ENCODE results near the gene POLR3A. TPM values are rescaled to one million over a fixed set of nuclear protein-coding genes. Genes with fewer than 3 reads are reported as not detected.

The POLR3A gene
- total RNA-seq, 1 experiment from 2014 or later = 97.2 TPM

DNA sequence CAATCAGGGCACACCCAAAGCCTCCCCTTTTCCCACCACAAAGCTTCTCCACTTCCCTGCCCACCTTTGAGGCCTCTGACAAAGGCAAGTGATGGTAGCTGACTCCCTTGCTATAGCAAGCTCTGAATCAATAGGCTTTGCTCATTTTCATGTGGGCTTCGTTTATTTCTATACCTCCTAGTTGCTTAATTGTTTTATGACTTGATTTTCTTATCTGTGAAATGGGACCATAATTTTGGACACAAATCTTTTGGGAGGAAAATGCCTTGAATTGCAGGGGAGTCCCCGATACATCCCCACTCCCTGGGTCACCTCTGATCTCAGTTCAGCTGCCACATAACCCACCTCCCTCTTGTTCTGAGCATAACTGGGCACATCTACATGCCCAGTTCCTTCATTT is 89.1 kb downstream of the POLR3A start:
- Histone ChIP-seq H3K4me2 (ENCODE audit: low read length) (no peak overlapping the region), H3K9me3 (ENCODE audit: low read length) (no peaks in the 10 kb centered on the region), H4K20me1 (ENCODE audit: low read length) (no peaks in the 10 kb centered on the region), H3K27me3 (ENCODE audit: low read length) (no peaks in the 10 kb centered on the region), H2AFZ (ENCODE audit: low read length) (no peak overlapping the region), H3K27ac (ENCODE audit: low read length) (no peak overlapping the region), H3K4me1 (ENCODE audit: insufficient read depth, low read length) (peaks cover 26% of the 10 kb centered on the region), H3K9me2 (replicated peaks; ENCODE audit: low read length) (no peaks in the 10 kb centered on the region), H3K9ac (ENCODE audit: low read length) (no peak overlapping the region), H3K79me2 (ENCODE audit: low read length) (no peaks in the 10 kb centered on the region), H3K36me3 (ENCODE audit: low read depth, low read length) (no peaks in the 10 kb centered on the region), H3K4me3 (ENCODE audit: low read length) (no peak overlapping the region), H3F3A (ENCODE audit: low read length, unreplicated experiment) (peaks cover 8% of the 10 kb centered on the region)
- CTCF ChIA-PET = no interaction called here
- intact Hi-C loops (cut with micrococcal nuclease) = no loop called here
- ATAC-seq (no peak), DNase-seq (no peak)
- TF ChIP-seq CTCF (conservative IDR thresholded peaks at IDR 0.05; ENCODE audit: low read depth, low read length) = no peak
- no peak for TF ChIP-seq EZH2 (IDR thresholded peaks at IDR 0.05; ENCODE audit: low read length, unreplicated experiment)
- no peak for TF ChIP-seq EZH2phosphoT487 (IDR thresholded peaks at IDR 0.05; ENCODE audit: borderline replicate concordance, low read length)
- POLR2A ChIA-PET (ENCODE audit: unreplicated experiment) = no interaction called here
- no TSS peak for BruUV-seq (replicated peaks)

DNA sequence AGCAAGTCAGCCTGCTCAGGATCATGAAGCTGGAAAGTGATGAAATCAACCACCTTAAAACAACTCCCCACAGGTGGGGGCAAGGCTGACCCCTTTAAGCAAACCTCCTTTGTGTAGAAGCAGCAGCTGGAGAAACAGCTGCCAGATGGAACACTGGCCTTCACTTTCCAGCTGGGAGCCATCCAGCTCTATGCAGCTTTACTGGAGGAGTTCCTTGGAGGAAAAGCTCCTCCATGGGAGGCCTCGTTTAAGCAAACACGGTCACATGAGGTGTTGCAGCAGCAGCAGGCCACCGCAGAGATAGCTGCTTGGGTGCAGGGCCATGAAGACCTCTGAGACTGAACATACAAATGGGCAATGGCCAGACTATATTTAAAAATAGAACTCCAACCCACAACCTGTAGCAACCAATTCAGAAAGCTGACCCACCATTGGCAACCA is 89.7 kb downstream of the POLR3A start:
- Histone ChIP-seq H3F3A (ENCODE audit: low read length, unreplicated experiment) (peaks cover 8% of the 10 kb centered on the region), H3K27ac (ENCODE audit: low read length) (no peak overlapping the region), H3K79me2 (ENCODE audit: low read length) (no peaks in the 10 kb centered on the region), H3K4me1 (ENCODE audit: insufficient read depth, low read length) (peaks cover 19% of the 10 kb centered on the region), H4K20me1 (ENCODE audit: low read length) (no peaks in the 10 kb centered on the region), H3K4me3 (ENCODE audit: low read length) (no peak overlapping the region), H2AFZ (ENCODE audit: low read length) (no peak overlapping the region), H3K36me3 (ENCODE audit: low read depth, low read length) (no peaks in the 10 kb centered on the region), H3K4me2 (ENCODE audit: low read length) (no peak overlapping the region), H3K27me3 (ENCODE audit: low read length) (no peaks in the 10 kb centered on the region), H3K9me3 (ENCODE audit: low read length) (no peaks in the 10 kb centered on the region), H3K9me2 (replicated peaks; ENCODE audit: low read length) (no peaks in the 10 kb centered on the region), H3K9ac (ENCODE audit: low read length) (no peak overlapping the region)
- intact Hi-C loops (cut with micrococcal nuclease) = no loop called here
- ATAC-seq (no peak), DNase-seq (no peak)
- ChIA-PET POLR2A (ENCODE audit: unreplicated experiment) (no interaction called here), CTCF (no interaction called here)
- TF ChIP-seq EZH2 (IDR thresholded peaks at IDR 0.05; ENCODE audit: low read length, unreplicated experiment) = no peak
- TF ChIP-seq CTCF (conservative IDR thresholded peaks at IDR 0.05; ENCODE audit: low read depth, low read length) = no peak
- no peak for TF ChIP-seq EZH2phosphoT487 (IDR thresholded peaks at IDR 0.05; ENCODE audit: borderline replicate concordance, low read length)
- no TSS peak for BruUV-seq (replicated peaks)

- BruUV-seq (replicated peaks) = no TSS peak
- ChIA-PET CTCF (interaction anchor here (0.6 kb wide), 1 partner anchor 47 kb away, joined by 3 read pairs; no protein-coding TSS in a partner anchor), POLR2A (ENCODE audit: unreplicated experiment) (interaction anchor here (0.6 kb wide), 1 partner anchor 16 kb away, joined by 8 read pairs; no protein-coding TSS in a partner anchor)
These were observed 92.4 kb downstream of the POLR3A start for GRCh38 chr10:77936697-77937567.

More at GRCh38 chr10:77936697-77937567, 92.4 kb downstream of the POLR3A start:
- H3F3A ChIP-seq (ENCODE audit: low read length, unreplicated experiment) = no peaks in the 10 kb centered on the region
- H4K20me1 ChIP-seq (ENCODE audit: low read length) = no peaks in the 10 kb centered on the region
- H3K9ac ChIP-seq (ENCODE audit: low read length) = no peak overlapping the region
- H3K36me3 ChIP-seq (ENCODE audit: low read depth, low read length) = no peaks in the 10 kb centered on the region
- DNase-seq (peak; percentile 15), ATAC-seq (no peak)
- no peaks in the 10 kb centered on the region for H3K9me2 ChIP-seq (replicated peaks; ENCODE audit: low read length)
- H3K27me3 ChIP-seq (ENCODE audit: low read length) = no peaks in the 10 kb centered on the region
- no peak overlapping the region for H2AFZ ChIP-seq (ENCODE audit: low read length)
- H3K79me2 ChIP-seq (ENCODE audit: low read length) = no peaks in the 10 kb centered on the region
- no peak overlapping the region for H3K4me2 ChIP-seq (ENCODE audit: low read length)
- H3K4me1 ChIP-seq (ENCODE audit: insufficient read depth, low read length) = no peaks in the 10 kb centered on the region
- intact Hi-C loops (cut with micrococcal nuclease) = no loop called here
- no peak overlapping the region for H3K27ac ChIP-seq (ENCODE audit: low read length)
- no peak overlapping the region for H3K4me3 ChIP-seq (ENCODE audit: low read length)
- H3K9me3 ChIP-seq (ENCODE audit: low read length) = no peaks in the 10 kb centered on the region
- no peak for TF ChIP-seq CTCF (conservative IDR thresholded peaks at IDR 0.05; ENCODE audit: low read depth, low read length)
- TF ChIP-seq EZH2 (IDR thresholded peaks at IDR 0.05; ENCODE audit: low read length, unreplicated experiment) = no peak
- no peak for TF ChIP-seq EZH2phosphoT487 (IDR thresholded peaks at IDR 0.05; ENCODE audit: borderline replicate concordance, low read length)

All from PC-3 (cell line).